GM18861 (cell line): ENCODE data around the gene FGB.

ENCODE experiments used
- ATAC-seq: cut with Tn5 transposase; IDR thresholded peaks from one replicate; pipeline ENCODE4 v1.9.1; 2021; ENCODE audit not compliant: unreplicated experiment

Gene FGB

GRCh38 chr4:154617820-154618317 lies 55.1 kb downstream of the FGB start:
- no peak for ATAC-seq

DNA sequence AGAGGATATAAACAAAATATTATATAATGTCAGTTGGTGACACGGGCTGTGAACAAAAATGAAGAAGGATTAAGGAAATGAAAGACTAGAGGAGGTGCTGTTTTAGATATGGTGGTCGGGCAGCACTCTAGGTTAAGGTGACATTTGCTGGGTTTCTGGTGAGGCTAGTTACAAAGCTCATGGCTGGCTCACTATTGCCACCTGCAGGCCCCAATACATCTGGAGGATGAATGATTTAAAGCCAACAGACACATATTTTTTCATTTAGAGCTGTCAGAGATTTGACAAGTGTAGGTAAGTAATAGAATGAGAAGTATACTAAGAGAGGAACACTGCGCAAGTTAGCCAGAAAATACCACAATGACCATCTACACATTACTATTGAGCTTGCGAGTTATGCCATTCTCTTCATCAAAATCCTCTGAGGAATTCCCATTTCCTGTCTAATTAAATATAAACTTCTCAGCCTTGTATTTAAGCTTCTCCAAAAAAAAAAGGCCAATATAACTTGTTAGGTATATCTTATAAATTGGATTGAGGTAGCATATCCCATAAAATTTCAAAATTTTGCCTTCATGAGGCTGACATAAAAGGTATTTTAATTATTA lies 56.0 kb downstream of the FGB start:
- ATAC-seq: peak; percentile 68

GRCh38 chr4:154620111-154620510 lies 57.3 kb downstream of the FGB start:
- no peak for ATAC-seq
